Activated CD8-positive, alpha-beta T cell treated with anti-CD3 and anti-CD28 coated beads for 36 hours (primary cell): ENCODE measurements around the gene ZNF487. TPM values are rescaled to one million over a fixed set of nuclear protein-coding genes. Genes with fewer than 3 reads are reported as not detected.
A peak's percentile ranks its signal among the peaks of the same experiment; 100 is the strongest.

Source experiments
- ATAC-seq: fragments of 200-7000 bp; cut with Tn5 transposase; one replicate; pipeline ENCODE4 v1.10.0; 2021; ENCODE audit warnings: mild to moderate bottlenecking, moderate library complexity
- CTCF ChIA-PET: fragments of 350-600 bp; sonication (Branson Sonifier 250); formaldehyde crosslinking; loops from one replicate; lab custom pipeline; 2021; ENCODE audit warnings: antibody characterized with exemption; lab: Charles Lee
- POLR2A ChIA-PET: fragments of 350-600 bp; sonication (Branson Sonifier 250); formaldehyde crosslinking; loops from one replicate; lab custom pipeline; 2021; ENCODE audit warnings: antibody characterized with exemption; lab: Charles Lee
- DNase-seq: peaks from one replicate; pipeline ENCODE4 v3.0.0-alpha.2; 2020
- H3K27ac Mint-ChIP-seq: one replicate; pipeline ENCODE4 v1.8.0; 2021; ENCODE audit warnings: mild to moderate bottlenecking, mixed read lengths
- H3K27me3 Mint-ChIP-seq: one replicate; pipeline ENCODE4 v1.8.0; 2021; ENCODE audit warnings: mixed read lengths
- H3K36me3 Mint-ChIP-seq: one replicate; pipeline ENCODE4 v1.8.0; 2021; ENCODE audit warnings: low read depth, mixed read lengths
- H3K4me1 Mint-ChIP-seq: one replicate; pipeline ENCODE4 v1.8.0; 2021; ENCODE audit warnings: low read depth, mixed read lengths
- H3K4me3 Mint-ChIP-seq: one replicate; pipeline ENCODE4 v1.8.0; 2021; ENCODE audit warnings: mild to moderate bottlenecking, moderate library complexity, mixed read lengths
- H3K9me3 Mint-ChIP-seq: one replicate; pipeline ENCODE4 v1.8.0; 2021; ENCODE audit warnings: mixed read lengths
- intact Hi-C: fragments of 100-400 bp; cut with micrococcal nuclease; formaldehyde crosslinking; loops from one replicate; pipeline ENCODE4 v1.10.0; 2022
- total RNA-seq, 2 experiments: library from RNA; stranded (reverse); gene quantifications; one replicate each; pipeline ENCODE4 v1.2.3, GENCODE V29; 2021
- TF ChIP-seq, protein P1 (sequence below): fragments of 200-600 bp; IDR thresholded peaks from one replicate; pipeline ENCODE4 v1.8.0; 2022; ENCODE audit warnings: antibody characterized with exemption, mild to moderate bottlenecking

Gene ZNF487
- total RNA-seq, 2 experiments from 2014 or later = 1.4 to 1.9 TPM

DNA sequence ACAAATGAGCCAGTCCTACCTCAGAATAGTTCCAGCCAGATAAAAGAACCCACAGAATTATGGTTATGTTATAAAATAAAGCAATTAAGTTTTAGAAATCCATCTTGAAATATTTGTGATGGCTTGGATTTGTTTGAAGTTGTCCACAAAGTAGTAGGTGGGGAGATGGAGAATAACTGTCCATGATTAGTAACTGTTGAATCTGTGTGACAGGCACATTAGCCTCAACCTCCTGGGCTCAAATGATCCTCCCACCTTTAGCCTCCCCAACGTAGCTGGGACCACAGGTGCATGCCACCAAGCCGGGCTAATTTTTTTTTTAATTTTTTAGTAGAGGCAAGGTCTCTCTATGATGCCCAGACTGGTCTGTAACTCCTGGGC is 38.0 kb upstream of the ZNF487 start:
- no peaks in the 10 kb centered on the region for H3K27me3 Mint-ChIP-seq
- ChIA-PET POLR2A (interaction anchor here (0.7 to 20.5 kb wide), 6 partner anchors 8 to 63 kb away, joined by 3 to 332 read pairs (median 6); partner anchors contain the start of gene HNRNPF), CTCF (interaction anchor here (1.3 to 1.5 kb wide), 2 partner anchors 8 to 9 kb away, joined by 4 to 12 read pairs; no protein-coding TSS in a partner anchor)
- intact Hi-C loops = loop anchor here (5.0 kb wide), 1 partner anchor 37 kb away; no protein-coding TSS in a partner anchor
- no peaks in the 10 kb centered on the region for H3K9me3 Mint-ChIP-seq
- peaks cover 67% of the 10 kb centered on the region for H3K4me1 Mint-ChIP-seq
- ATAC-seq (no peak), DNase-seq (no peak)
- TF ChIP-seq, protein P1, sequence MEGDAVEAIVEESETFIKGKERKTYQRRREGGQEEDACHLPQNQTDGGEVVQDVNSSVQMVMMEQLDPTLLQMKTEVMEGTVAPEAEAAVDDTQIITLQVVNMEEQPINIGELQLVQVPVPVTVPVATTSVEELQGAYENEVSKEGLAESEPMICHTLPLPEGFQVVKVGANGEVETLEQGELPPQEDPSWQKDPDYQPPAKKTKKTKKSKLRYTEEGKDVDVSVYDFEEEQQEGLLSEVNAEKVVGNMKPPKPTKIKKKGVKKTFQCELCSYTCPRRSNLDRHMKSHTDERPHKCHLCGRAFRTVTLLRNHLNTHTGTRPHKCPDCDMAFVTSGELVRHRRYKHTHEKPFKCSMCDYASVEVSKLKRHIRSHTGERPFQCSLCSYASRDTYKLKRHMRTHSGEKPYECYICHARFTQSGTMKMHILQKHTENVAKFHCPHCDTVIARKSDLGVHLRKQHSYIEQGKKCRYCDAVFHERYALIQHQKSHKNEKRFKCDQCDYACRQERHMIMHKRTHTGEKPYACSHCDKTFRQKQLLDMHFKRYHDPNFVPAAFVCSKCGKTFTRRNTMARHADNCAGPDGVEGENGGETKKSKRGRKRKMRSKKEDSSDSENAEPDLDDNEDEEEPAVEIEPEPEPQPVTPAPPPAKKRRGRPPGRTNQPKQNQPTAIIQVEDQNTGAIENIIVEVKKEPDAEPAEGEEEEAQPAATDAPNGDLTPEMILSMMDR = no peak
- peak overlapping the region; percentile 99 for H3K4me3 Mint-ChIP-seq
- H3K36me3 Mint-ChIP-seq = peaks cover 84% of the 10 kb centered on the region
- H3K27ac Mint-ChIP-seq = peak overlapping the region; percentile 93

DNA sequence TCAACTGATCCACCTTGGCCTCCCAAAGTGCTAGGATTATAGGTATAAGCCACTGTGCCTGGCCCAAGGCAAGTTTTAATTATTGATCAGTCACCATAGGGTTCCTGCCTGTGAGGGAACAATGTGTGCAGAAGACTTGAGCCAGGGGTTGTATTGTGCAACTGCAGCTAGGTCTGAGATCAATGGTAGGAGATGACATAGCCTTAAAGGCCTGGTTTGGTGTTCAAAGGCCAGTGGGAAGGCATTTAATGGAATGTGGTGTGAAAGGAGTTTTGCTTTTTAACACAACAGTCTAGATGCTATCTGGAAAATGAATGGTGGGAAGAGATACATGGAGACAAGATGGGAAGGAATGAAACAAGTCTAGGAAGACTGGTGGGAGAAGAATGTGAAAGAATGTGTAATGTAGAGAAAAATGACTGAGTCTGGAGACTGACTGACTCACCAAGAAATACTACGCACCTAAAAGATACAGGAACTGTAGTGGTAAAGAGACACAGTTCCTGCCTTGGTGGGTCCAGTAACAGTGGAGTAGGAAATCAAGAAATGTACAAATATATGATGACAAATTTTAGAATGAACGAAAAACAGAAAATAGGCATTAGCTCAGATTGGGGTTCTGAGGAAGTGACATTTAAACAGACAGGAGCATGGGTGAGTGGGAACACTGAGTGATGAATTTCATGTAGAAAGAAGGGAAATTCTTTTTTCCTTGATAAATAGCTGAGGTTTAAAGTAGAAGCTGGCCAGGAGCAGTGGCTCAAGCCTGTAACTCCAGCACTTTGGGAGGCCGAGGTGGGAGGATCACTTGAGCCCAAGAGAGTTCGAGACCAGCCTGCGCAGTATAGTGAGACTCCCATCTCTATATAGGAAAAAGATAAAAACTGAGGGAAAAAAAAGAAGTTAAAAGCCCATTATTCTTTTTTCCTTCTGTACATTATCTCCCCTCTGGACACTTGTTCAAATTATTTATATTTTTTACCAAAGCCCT is 37.3 kb upstream of the ZNF487 start:
- TF ChIP-seq, protein P1 = no peak
- H3K27ac Mint-ChIP-seq = peak overlapping the region; percentile 93
- peak; percentile 38 for ATAC-seq
- intact Hi-C loops = loop anchor here (5.0 kb wide), 1 partner anchor 37 kb away; no protein-coding TSS in a partner anchor
- no peak for DNase-seq
- POLR2A ChIA-PET = interaction anchor here (0.6 to 20.5 kb wide), 11 partner anchors 7 to 89 kb away, joined by 3 to 332 read pairs (median 5); partner anchors contain the start of gene HNRNPF
- H3K4me3 Mint-ChIP-seq = peak overlapping the region; percentile 99
- H3K9me3 Mint-ChIP-seq = no peaks in the 10 kb centered on the region
- no peaks in the 10 kb centered on the region for H3K27me3 Mint-ChIP-seq
- H3K36me3 Mint-ChIP-seq = peaks cover 85% of the 10 kb centered on the region
- H3K4me1 Mint-ChIP-seq = peaks cover 64% of the 10 kb centered on the region
- CTCF ChIA-PET = interaction anchor here (0.9 to 1.3 kb wide), 3 partner anchors 9 to 62 kb away, joined by 3 to 4 read pairs (median 4); partner anchors contain the start of gene HNRNPF

DNA sequence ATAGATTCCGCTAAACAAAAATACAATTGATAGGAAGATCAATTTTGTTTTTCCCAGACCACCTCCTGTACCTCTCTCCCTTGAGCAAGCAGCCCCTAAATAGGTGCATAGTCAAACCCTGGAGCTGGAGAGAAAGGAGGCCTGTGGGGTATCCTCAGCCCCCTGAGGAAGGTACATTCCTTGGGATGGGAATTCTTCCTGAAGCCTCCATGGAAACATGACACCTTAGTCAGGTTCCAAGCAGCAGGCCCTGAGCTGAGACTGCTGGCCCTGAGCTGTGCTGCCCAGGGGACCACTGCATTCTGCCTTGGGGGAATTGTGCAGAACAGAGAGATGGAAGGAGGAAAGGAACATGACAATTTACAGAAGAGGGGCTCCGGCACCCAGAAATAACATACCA is 35.3 kb upstream of the ZNF487 start:
- peak overlapping the region; percentile 93 for H3K27ac Mint-ChIP-seq
- H3K4me1 Mint-ChIP-seq = peaks cover 56% of the 10 kb centered on the region
- TF ChIP-seq, protein P1 = no peak
- H3K27me3 Mint-ChIP-seq = no peaks in the 10 kb centered on the region
- ChIA-PET CTCF (interaction anchor here (1.0 kb wide), 1 partner anchor 11 kb away, joined by 4 read pairs; no protein-coding TSS in a partner anchor), POLR2A (interaction anchor here (1.0 to 7.4 kb wide), 7 partner anchors 8 to 35 kb away, joined by 3 to 60 read pairs (median 5); partner anchors contain the start of genes HNRNPF and ZNF487)
- H3K36me3 Mint-ChIP-seq = peaks cover 85% of the 10 kb centered on the region
- H3K9me3 Mint-ChIP-seq = no peaks in the 10 kb centered on the region
- H3K4me3 Mint-ChIP-seq = peak overlapping the region; percentile 99
- ATAC-seq (no peak), DNase-seq (no peak)
- intact Hi-C loops = no loop called here

DNA sequence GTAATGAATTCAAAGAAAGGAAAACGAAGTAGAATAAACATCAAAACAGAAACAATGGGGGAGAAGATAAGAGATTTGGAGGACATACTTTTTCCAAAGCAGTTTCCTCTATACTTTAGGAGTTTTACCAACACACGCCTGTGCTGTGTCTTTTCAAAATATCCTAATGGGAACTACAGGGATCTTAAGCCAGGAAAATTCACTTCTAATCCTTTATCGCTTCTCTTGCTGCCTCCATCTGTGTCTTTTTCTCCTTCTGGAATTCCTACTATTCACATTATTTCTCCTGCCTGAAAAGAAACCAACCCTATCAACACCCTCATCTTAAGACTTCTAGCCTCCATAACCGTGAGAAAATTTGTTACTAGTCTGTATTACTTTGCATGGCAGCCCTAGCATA is 34.7 kb upstream of the ZNF487 start:
- peak overlapping the region; percentile 93 for H3K27ac Mint-ChIP-seq
- H3K4me3 Mint-ChIP-seq = peak overlapping the region; percentile 99
- peaks cover 56% of the 10 kb centered on the region for H3K4me1 Mint-ChIP-seq
- no peaks in the 10 kb centered on the region for H3K9me3 Mint-ChIP-seq
- ATAC-seq = no peak
- DNase-seq = no peak
- H3K27me3 Mint-ChIP-seq = no peaks in the 10 kb centered on the region
- CTCF ChIA-PET = no interaction called here
- peaks cover 84% of the 10 kb centered on the region for H3K36me3 Mint-ChIP-seq
- intact Hi-C loops = no loop called here
- TF ChIP-seq, protein P1 = no peak
- POLR2A ChIA-PET = interaction anchor here (1.1 to 7.4 kb wide), 5 partner anchors 11 to 34 kb away, joined by 3 to 60 read pairs (median 5); partner anchors contain the start of gene ZNF487
